ENCODE measurements around the gene CREBRF. TPM values are rescaled to one million over a fixed set of nuclear protein-coding genes. Genes with fewer than 3 reads are reported as not detected.

Gene CREBRF
- total and polyA plus RNA-seq, 7 donors, result 4.4 to 58.5 (median 47.9) TPM

DNA sequence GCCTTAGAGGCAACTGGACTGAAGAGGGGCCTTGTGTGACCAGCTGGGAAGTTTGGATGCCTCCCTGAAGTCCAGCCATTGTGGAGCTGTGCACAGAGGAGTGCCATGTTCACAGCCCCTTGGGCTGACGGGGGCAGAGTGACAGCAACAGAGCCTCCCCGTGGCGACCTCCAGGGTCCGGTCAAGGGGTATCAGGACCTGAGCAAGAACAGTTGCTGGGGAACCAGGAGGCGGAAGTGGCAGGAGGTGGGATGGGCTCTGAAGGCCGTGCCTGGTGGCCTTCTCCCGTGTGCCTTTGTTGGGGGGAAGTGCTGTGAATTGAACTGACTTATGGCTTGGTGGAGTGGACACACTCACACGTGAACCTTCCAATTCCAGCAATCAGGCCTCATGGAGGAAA, 102.2 kb downstream of the CREBRF start:
- no peak overlapping the region for H3K4me3 ChIP-seq
- H3K36me3 ChIP-seq, result peaks cover 21 to 94% (median 45%) of the 10 kb centered on the region in 4 donors
- H3K9me3 ChIP-seq, result no peaks in the 10 kb centered on the region
- H3K27ac ChIP-seq, result no peak overlapping the region
- intact Hi-C loops (cut with DNase I), result no loop called here
- H3K4me1 ChIP-seq, result peaks cover 0 to 5% (median under 1%) of the 10 kb centered on the region in 4 donors
- 83 to 94% methylated on average over 8 of the region's 8 CpGs for WGBS, 2 donors
- TF ChIP-seq, protein P1, sequence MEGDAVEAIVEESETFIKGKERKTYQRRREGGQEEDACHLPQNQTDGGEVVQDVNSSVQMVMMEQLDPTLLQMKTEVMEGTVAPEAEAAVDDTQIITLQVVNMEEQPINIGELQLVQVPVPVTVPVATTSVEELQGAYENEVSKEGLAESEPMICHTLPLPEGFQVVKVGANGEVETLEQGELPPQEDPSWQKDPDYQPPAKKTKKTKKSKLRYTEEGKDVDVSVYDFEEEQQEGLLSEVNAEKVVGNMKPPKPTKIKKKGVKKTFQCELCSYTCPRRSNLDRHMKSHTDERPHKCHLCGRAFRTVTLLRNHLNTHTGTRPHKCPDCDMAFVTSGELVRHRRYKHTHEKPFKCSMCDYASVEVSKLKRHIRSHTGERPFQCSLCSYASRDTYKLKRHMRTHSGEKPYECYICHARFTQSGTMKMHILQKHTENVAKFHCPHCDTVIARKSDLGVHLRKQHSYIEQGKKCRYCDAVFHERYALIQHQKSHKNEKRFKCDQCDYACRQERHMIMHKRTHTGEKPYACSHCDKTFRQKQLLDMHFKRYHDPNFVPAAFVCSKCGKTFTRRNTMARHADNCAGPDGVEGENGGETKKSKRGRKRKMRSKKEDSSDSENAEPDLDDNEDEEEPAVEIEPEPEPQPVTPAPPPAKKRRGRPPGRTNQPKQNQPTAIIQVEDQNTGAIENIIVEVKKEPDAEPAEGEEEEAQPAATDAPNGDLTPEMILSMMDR (IDR thresholded peaks at IDR 0.05), result no peak
- TF ChIP-seq EP300 (IDR thresholded peaks at IDR 0.05) (no peak), POLR2A (IDR thresholded peaks at IDR 0.05) (no peak), POLR2AphosphoS5 (IDR thresholded peaks at IDR 0.05) (no peak)
- DNase-seq, result no peak
- no peaks in the 10 kb centered on the region for H3K27me3 ChIP-seq

DNA sequence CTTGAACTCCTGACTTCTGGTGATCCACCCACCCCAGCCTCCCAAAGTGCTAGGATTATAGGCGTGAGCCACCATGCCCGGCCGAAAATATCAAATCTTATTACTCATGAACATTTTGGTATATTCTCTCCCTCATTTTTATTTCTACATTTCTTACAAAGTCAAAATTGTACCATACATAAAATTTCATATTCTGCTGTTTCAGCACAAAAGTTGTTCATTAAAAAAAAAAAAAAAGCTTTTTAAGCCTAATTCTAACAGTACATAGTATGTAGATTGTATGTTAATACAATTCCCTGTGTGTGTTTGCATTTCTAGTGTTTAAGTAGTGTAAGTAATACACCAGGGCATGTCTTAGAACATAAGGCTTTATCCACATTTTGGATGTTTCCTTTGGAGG, 103.1 kb downstream of the CREBRF start:
- Histone ChIP-seq H3K9me3 (no peaks in the 10 kb centered on the region), H3K36me3 (peaks cover 20 to 91% (median 40%) of the 10 kb centered on the region in 4 donors), H3K27me3 (no peaks in the 10 kb centered on the region), H3K4me1 (peaks cover 0 to 10% (median 3%) of the 10 kb centered on the region in 4 donors), H3K4me3 (no peak overlapping the region), H3K27ac (no peak overlapping the region)
- no peak for DNase-seq
- intact Hi-C loops (cut with DNase I), result no loop called here
- TF ChIP-seq POLR2AphosphoS5 (IDR thresholded peaks at IDR 0.05) (no peak), POLR2A (IDR thresholded peaks at IDR 0.05) (no peak), EP300 (IDR thresholded peaks at IDR 0.05) (no peak)
- TF ChIP-seq, protein P1 (IDR thresholded peaks at IDR 0.05), result no peak
- WGBS, 2 donors, result 97 to 99% methylated on average over 3 of the region's 3 CpGs

DNA sequence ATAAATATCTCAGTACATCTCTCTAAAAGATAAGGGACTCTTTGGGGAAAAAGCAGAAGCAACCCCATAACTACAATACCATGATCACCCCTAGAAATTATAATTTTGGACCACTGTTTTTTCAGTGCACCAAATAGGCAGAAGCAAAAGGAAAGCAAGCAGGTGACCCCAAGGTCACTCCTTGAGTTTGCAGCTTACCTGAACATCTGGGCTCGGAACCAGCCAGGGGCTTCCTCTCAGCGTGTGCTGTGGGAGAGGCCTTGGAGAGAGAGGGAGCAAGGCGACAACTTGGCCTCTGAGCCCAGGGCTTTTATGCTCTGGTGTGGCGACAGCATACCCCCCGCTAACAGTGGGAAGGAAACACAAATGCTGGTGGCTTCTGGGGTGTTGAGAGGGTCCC, 105.0 kb downstream of the CREBRF start:
- no peak for DNase-seq
- no peak for TF ChIP-seq POLR2AphosphoS5 (IDR thresholded peaks at IDR 0.05)
- no peak for TF ChIP-seq POLR2A (IDR thresholded peaks at IDR 0.05)
- H3K4me3 ChIP-seq, result no peak overlapping the region
- peaks cover 7 to 72% (median 27%) of the 10 kb centered on the region in 4 donors for H3K36me3 ChIP-seq
- WGBS, 2 donors, result 95 to 96% methylated on average over 5 of the region's 5 CpGs
- no peaks in the 10 kb centered on the region for H3K9me3 ChIP-seq
- H3K27ac ChIP-seq, result no peak overlapping the region
- H3K27me3 ChIP-seq, result no peaks in the 10 kb centered on the region
- H3K4me1 ChIP-seq, result peaks cover 0 to 10% (median 3%) of the 10 kb centered on the region in 4 donors
- intact Hi-C loops (cut with DNase I), result no loop called here

DNA sequence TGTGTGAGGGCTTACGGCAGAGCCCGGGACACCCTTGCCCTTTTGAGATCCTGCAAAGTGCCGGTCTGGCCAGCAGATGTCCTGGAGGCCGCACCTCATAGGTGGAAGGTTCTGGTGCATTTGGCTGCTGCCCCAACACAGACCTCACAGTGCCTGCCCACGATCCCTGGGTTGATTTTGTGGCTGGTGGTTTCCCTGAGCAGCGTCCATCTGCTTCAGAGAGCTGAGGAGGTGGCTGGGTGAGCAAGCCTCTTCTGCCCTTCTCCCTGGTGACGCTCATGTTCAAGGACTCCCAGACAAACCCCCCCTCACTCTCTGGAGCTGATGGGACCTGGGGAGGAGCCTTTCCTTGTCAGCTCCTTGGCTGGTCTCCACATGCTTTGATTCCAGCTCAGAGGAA, 107.1 kb downstream of the CREBRF start:
- WGBS, 2 donors, result 88 to 92% methylated on average over 7 of the region's 7 CpGs
- peaks cover 7 to 52% (median 25%) of the 10 kb centered on the region in 4 donors for H3K36me3 ChIP-seq
- no peaks in the 10 kb centered on the region for H3K27me3 ChIP-seq
- H3K9me3 ChIP-seq, result no peaks in the 10 kb centered on the region
- DNase-seq, result no peak
- H3K4me3 ChIP-seq, result no peak overlapping the region
- peaks cover 0 to 10% (median 3%) of the 10 kb centered on the region in 4 donors for H3K4me1 ChIP-seq
- H3K27ac ChIP-seq, result no peak overlapping the region
- no peak for TF ChIP-seq POLR2A (IDR thresholded peaks at IDR 0.05)
- TF ChIP-seq, protein P1 (IDR thresholded peaks at IDR 0.05), result no peak
- no peak for TF ChIP-seq POLR2AphosphoS5 (IDR thresholded peaks at IDR 0.05)
- no peak for TF ChIP-seq EP300 (IDR thresholded peaks at IDR 0.05)
- intact Hi-C loops (cut with DNase I), result no loop called here

DNA sequence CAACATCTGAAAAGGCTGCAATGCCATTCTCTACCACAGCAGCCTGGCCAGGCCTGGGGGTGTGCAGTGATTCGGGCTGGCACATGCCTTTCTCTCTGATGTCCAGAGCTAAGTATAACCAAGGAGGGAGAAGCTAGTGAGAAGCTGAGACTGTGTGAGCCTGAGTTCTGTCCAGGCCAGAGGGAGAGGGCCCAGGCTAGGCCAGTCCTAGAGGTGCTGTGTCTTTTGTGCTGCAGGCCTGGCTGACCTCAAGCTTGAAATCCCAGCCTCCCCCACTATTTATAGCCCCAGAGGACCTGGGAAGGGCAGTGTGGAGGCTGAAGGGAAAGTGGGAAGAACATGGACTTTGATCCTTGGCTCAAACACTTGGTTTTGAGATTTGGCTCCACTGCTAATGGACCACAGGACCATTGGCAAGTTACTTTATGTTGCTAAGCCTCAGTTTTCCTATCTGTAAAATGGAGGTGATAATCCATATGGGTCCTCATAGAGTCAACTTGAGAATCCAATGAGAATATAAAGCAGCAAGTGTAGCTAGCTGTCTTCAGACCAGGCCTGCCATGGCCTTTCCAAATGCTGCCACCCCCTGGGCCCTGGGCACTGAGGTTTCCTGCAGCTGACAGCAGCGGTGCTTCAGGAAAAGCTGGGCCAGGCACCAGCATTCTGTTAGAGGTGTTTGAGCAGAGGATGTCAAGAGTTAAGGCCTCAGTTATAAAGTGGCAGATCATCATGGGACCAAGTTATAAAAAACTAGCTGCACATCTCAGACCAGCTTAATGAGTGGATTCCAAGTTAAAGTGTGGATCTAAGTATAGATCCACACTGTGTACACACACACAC, 109.2 kb downstream of the CREBRF start:
- no peaks in the 10 kb centered on the region for H3K27me3 ChIP-seq
- no peak overlapping the region for H3K27ac ChIP-seq
- TF ChIP-seq, protein P1 (IDR thresholded peaks at IDR 0.05), result no peak
- TF ChIP-seq POLR2AphosphoS5 (IDR thresholded peaks at IDR 0.05) (no peak), POLR2A (IDR thresholded peaks at IDR 0.05) (no peak), EP300 (IDR thresholded peaks at IDR 0.05) (no peak)
- H3K9me3 ChIP-seq, result no peaks in the 10 kb centered on the region
- intact Hi-C loops (cut with DNase I), result no loop called here
- WGBS, 2 donors, result 87 to 88% methylated on average over 2 of the region's 2 CpGs
- H3K4me1 ChIP-seq, result peaks cover 0 to 10% (median 3%) of the 10 kb centered on the region in 4 donors
- peaks cover 3 to 35% (median 10%) of the 10 kb centered on the region in 4 donors for H3K36me3 ChIP-seq
- no peak overlapping the region for H3K4me3 ChIP-seq
- DNase-seq, result no peak

Data from sigmoid colon (tissue), 7 donors.